Measurements from ENCODE around the gene MYNN.

MYNN gene

DNA sequence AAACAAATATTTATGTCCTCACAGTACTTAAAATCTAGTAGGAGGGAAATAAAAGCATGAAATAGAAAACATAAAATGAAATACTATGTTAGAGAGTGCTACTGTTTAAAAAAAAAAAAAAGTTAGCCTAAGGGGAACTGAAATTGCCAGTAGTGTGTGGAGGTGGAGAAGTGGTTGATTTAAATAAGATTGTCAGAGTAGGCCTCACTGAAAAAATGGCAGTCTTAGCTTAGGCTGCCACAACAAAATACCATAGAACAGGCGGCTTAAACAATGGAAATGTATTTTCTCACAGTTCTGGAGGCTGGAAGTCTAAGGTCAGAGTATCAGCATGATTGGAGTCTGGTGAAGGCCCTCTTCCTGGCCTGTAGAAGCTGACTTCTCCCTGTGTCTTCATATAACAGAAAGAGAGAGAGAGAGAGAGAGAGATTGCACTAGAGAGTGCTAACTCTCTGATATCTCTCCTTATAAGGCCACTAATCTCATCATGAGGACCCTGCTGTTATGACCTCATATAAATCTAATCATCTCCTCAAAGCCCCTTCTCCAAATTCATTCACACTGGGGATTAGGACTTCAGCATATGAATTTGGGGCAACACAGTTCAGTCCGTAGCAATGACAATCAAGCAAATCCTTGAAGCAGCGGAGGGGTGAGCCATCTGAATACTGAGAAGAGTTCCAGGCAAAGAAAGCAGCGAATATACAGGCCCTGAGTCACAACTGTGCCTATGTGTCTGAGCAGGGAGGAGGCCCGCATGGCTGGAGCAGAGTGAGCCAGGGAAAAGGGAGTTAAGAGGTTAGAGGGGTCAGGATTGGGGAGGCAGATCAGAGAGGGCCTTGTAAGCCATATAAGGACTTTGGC lies 63.1 kb downstream of the MYNN start:
- DNase-seq, result no peak

DNA sequence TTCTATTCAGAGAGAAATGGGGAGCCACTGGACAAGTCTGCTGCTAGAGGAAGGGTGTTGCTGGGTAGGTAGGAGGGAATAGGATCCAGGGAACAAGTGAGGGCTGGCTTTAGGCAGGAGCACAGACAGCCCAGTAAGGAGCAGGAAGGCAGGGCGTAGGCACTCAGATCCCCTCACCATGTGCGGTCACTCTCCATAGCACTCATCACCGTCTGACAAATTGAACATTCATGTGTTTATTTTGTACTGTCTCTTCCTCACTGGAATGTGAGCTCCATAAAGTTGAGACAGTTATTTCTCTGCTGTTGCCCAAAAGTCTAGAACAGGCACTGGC lies 63.7 kb downstream of the MYNN start:
- no peak for DNase-seq

DNA sequence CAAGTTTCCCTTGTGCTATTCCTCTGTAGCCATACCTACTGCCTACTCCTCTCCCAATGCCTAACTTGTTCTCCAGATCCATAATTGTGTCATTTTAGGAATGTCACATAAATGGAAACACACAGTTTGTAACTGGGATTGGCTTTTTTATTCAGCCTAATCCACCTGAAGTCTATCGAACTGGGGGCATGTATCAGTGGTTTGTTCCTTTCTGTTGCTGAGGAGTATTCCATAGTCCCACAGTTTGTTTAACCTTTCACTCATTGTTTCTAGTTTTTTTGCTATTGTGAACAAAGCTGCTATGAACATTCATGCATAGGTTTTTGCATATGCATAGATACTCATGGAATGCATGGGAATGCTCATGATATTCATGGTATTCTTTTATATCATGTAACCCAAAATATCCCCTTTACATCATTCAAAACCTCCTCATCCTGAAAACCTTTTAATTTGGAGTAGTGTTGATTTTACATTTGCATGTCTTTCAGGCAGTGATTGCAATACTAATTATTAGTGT lies 65.4 kb downstream of the MYNN start:
- DNase-seq, result no peak
